HL-60/S4 (cell line): ENCODE data around the gene EDIL3.
"Not testable (repeated sequence)": the region's sequence is repeated elsewhere in the genome, so short reads cannot be mapped to it uniquely, and the experiment has no call there.

Source experiments
- in situ Hi-C: fragments of 300-500 bp; cut with MboI; formaldehyde crosslinking; loops from 2 replicates; pipeline ENCODE4 v1.14.3; 2022; ENCODE audit warnings: low sequenced_read_pairs

Gene EDIL3

GRCh38 chr5:84303315-84303714 lies 81.4 kb downstream of the EDIL3 start:
- in situ Hi-C loops: no loop called here

GRCh38 chr5:84301535-84301934 lies 83.1 kb downstream of the EDIL3 start:
- in situ Hi-C loops: no loop called here

GRCh38 chr5:84299959-84300358 lies 84.7 kb downstream of the EDIL3 start:
- in situ Hi-C loops: no loop called here

DNA sequence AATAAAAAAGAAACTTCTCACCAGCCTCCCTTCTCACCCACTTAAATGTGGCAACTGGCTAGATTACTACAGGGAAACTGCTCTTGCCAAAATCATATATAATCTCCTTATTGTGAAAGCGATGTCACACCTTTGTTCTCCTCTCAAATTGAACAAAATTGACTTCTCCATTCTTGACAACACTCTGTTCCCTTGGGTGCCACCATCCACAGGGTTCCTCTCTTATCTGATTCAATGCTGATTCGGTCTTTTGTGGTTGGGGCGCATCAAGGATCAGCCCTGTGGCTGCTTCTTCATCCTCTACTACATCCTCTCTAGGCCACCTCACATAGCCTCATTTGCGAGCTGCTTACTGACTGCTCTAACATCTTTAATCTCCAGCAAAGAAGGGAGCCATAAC lies 86.1 kb downstream of the EDIL3 start:
- in situ Hi-C loops: no loop called here

- in situ Hi-C loops: not testable (repeated sequence)
Measured at GRCh38 chr5:84297641-84298040, 87.0 kb downstream of the EDIL3 start.

- in situ Hi-C loops: no loop called here
Measured at GRCh38 chr5:84292788-84293653, 91.7 kb downstream of the EDIL3 start.

DNA sequence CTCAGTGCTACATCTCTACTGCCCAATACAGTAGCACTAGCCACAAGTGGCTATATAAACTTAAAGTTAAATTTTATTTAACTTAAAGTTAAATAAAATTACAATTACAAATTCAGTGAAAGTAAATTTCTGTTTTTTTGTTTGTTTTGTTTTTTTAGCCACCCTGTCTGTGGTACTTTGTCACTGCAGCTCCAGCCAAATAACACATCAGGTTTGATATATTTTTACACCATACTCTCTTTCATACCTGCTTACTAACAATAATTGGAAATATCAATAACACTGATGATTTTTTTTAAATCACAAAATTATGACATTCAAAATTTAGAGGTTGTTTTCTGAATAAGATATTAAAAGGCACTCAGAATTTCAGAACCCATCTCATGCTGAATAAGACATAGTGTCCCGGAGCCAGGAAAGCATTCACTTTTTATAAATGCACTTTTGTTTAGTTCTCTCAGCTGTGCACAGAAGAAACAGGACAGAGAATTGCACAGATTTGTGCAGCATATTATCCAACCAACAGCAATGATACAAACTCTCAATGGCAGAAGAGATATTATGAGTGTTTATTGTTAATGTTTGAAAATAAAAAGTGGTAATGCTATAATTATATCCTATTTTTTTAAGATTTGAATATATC lies 92.6 kb downstream of the EDIL3 start:
- in situ Hi-C loops: no loop called here

GRCh38 chr5:84290673-84291072 lies 94.0 kb downstream of the EDIL3 start:
- in situ Hi-C loops: no loop called here

DNA sequence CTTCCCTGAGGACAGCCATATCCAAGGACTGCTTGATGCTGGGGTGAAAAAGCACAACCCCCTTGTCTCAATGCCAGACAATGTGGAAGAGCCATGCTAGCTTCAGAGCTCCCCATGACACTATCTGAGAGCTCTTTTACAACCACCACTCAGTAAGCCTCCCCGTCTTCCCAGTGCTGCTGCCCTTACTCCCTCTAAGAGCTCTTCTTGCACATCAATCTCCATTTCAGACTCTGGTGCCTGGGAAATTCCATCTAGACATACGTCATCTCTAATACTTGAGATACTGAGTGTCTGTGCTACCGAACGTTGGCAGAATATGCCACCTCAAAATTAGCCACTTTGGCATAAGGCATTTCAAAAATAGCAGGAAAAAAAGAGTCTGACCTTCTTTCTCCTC lies 94.5 kb downstream of the EDIL3 start:
- in situ Hi-C loops: no loop called here

DNA sequence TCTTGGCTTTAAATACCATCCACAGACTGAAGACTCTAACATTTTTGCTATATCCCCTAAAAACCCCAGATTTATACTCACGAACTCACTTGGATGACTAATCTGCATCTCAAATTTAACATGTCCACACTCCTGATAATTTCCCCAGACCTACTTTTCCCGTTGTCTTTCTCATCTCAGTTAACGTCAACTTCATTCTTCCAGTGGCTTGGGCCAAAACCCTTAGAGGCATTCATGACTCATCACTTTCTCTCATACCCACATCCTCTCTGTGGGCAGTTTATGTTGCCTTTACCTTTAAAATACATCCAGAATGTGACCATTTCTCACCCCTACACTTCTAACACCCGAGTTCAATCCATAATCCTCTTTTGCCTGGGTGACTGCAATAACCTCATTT lies 96.7 kb downstream of the EDIL3 start:
- in situ Hi-C loops: no loop called here

GRCh38 chr5:84286662-84287061 lies 98.0 kb downstream of the EDIL3 start:
- in situ Hi-C loops: no loop called here

GRCh38 chr5:84285641-84286637 lies 98.7 kb downstream of the EDIL3 start:
- in situ Hi-C loops: no loop called here

GRCh38 chr5:84281383-84281782 lies 103.3 kb downstream of the EDIL3 start:
- in situ Hi-C loops: no loop called here

DNA sequence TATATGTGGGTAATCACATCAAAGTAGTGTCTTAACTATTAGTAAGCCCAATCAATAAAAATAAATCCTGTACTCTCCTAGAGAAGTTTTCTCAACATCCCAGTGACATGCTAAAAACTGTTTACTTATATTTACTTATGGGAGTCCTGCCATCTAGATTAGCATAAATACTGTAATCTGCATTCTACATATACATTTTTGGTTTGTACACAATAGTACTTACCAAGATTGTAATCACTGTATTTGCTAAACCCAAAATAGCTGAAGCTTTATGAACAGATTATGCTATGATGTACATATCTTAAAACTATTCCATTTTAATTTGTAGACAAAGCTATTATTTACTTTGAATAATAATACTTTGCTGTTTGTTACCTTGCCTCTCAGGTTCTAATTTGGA lies 105.4 kb downstream of the EDIL3 start:
- in situ Hi-C loops: no loop called here

GRCh38 chr5:84275609-84276008 lies 109.1 kb downstream of the EDIL3 start:
- in situ Hi-C loops: no loop called here

DNA sequence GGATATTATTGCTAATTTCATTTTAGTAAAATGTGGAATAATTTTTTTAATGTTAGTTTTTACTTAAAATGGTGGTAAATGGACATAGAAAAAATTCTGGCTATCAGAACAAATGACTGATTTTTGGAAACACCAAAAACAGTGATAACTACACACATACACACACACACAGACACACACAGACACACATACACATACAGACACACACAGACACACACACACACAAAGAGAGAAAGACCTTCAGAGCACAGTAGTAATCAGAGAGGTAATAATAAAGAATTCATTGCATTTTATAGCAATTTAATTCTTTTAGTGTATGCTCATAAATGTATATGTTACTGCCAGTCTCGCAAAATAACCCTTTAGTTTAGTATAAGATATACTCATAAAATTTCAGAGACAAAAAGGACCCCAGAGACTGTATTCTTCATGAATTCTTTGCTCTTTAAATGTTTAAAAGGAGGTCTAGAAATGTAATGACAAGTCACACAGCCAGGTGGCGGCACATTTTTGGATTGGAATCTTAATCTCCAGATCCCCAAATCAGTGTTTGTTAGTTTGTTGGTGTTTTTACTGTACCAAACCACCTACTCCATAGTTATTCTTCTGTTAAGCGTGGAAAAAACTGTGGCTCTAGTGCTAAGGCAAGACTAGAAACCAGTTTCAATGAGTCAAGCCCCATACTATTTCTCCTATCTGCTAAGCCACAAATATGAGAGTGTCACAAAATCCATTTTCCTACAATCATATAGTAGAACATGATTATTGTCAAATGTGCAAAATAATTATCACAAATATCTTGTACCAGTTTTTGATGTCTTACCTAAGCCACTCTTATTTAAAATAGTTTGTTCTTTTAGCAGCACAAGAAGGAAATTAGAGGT lies 109.9 kb downstream of the EDIL3 start:
- in situ Hi-C loops: no loop called here

DNA sequence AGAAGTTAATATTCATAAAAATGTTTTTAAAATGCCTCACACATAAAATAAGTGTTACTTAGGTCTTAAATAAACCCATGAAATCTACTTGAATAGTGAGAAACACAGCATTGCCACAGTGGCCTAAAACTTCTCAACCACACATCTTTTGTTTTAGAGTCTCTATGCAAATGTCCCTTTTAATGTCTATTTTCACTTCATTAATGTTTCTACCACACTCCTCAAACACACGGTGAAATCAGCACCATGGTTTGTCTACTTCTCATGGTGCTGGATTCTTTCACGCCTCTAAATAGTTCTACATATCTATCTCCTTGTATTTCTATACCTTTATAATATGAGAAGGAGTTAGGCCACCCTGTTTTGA lies 111.2 kb downstream of the EDIL3 start:
- in situ Hi-C loops: no loop called here

DNA sequence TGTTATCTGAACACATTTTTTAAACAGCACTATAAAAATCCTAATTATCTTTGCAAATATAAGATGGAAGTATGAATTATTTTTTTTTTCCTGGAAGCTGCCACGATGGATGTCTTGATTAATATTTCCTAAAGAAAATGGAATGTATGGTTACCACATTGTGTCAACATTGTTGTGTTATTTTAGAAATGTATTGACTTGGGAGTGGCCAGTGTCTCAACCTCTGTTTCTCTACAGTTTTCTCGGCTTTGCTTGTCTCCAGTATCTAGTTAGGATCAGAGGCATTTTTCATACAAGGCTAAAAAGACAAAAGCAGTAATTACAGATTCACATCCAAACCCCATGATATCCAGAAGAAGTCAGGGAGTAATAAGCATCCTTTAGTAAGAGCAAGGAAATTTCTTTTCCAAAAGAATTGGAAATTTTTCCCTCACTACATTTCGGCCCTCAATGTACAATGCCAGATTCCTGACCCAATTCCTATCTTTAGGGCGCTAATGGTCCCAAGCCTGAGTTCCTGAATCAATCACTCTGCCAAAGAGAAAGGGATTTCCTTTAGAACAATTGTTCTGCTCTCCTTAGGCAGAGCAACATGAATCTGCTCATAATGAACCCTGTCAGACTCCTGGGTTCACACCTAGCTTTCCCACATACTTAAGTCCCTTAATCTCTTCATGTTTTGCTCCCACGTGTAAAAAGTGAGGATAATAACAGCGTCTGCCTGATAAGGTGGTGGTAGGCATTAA lies 111.7 kb downstream of the EDIL3 start:
- in situ Hi-C loops: no loop called here

- in situ Hi-C loops: no loop called here
Measured at GRCh38 chr5:84265739-84266550, 118.7 kb downstream of the EDIL3 start.
